Measurements from ENCODE around the gene CARD8. TPM values are rescaled to one million over a fixed set of nuclear protein-coding genes. Genes with fewer than 3 reads are reported as not detected.

Gene CARD8
- total RNA-seq, 1 donor from 2014 or later = 38.6 TPM

DNA sequence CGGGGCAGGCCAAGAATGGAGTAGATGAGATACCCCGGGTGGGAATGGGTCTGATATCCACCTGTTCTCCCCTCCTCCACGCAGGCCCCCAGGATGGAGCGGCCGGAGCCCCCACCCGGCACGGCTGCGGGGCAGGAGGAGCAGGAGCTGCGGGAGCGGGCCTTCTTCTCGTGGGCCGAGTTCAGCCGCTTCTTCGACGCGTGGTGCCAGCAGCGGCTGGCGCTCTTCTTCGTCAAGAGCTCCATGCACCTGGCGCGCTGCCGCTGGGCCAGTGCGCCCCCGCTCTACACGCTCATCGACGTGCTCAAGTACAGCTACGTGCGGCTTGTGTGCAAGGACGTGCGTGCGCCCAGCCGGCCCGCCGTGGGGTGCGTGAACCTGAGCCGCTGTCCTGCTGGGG, 84.0 kb downstream of the CARD8 start:
- DNase-seq (ENCODE audit: low spot score) = no peak

DNA sequence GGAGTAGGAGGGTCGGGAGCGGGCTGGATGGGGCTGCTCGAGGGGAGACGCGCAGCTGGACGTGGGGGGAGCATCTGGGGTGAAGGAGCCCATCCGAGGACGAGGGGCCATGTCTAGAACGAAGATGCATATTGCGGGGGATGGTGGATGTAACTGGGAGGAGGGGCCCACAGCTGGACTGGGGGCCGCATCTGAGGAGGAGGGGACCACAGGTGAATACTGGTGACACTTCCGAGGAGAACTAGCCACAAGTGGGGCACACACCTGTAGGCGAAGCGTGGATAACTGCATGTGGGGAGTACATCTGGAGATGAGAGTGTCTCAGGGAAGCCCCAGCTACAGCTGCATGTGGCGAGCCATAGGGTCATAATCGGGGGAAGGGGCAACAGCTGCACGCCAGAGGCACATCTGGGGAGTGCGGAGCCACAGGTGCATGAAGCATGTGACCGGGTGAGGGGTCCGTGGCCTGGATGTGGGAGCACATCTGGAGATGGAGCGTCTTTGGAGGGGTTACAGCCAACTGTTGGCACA, 84.8 kb downstream of the CARD8 start:
- DNase-seq (ENCODE audit: low spot score) = no peak

DNA sequence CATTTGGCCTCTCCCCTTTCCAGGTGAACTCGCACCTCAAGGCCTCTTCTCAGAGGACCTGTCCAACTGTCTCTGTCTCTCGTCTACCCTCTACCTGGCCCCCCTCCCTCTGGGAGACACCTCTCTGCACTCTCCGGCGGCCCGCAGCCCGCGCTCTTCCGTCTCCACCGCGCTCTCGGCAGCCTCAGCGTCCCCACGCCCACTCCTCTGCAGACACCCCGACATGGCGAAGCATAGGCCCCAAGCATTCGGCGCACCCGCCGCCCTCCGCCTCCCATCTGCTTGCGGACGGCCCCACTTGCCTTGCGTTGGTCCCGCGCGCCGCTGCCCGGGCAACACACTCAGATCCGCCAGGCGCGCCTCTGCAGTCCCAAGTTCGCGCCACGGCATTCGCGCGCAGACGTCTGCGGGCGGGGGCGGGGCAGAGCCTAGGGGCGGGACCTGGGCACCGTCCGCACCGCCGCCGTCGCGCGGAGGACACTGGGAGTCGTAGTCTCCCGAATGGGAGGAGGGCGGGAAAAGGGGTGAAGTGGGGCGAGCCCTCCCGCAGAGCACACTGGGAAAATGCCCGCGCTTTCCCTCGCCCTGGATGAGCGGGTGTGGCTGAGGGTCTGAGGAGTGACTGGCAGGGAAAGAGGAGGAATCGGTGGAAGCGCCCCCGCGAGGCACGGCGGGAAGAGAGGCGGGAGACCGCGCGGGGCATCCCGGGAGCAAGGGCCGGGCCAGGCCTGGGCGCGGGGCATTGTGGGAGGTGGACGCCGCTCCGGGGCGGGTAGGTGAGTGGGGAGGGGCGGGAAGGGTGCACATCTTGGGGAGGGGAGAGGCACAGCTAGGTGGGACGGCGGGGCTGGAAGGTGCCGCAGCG, 85.5 kb downstream of the CARD8 start, which contains the start of the genes LIG1 and ZSWIM9:
Gene LIG1, minus strand, starts transcription at position 406 of the 865 bp plus-strand sequence. CDS start 4,778 bp downstream, outside the sequence.
Gene ZSWIM9, plus strand, starts transcription at position 742 of the 865 bp plus-strand sequence. CDS start 1,123 bp downstream, outside the sequence.
- DNase-seq (ENCODE audit: low spot score) = peak; percentile 91

DNA sequence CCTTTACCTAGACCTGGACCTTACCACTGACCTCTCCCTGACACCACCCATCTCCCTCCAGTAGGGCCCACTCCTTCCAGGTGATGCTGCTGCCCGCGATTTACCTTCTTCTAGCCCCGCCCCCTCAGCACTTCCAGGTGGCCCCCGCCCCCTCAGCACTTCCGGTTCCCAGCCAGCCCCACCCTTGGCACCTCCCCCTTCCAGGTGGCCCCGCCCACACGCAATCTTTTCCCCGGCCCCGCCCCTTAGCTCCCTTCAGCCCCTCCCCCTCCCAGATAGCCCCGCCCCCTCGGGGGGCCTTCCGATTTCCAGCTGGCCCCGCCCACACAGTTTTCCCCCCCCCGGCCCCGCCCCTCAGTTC, 86.2 kb downstream of the CARD8 start:
- peak; percentile 80 for DNase-seq (ENCODE audit: low spot score)

DNA sequence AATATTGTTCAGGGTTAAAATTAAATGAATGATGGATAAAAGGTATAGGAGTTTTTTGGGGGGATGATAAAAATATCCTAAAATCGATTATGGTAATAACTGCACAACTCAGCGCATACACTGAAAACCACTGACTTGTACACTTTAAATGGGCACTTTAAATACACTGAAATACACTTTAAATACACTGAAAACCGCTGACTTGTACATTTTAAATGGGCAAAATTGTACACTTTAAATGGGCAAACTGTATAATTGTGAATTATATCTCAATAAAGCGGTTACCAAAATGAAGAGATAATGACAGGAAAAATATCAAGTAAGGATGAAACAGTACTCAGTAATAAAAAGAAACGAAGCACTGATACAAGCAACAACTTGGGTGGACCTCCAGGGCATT, 87.0 kb downstream of the CARD8 start:
- DNase-seq (ENCODE audit: low spot score) = no peak

DNA sequence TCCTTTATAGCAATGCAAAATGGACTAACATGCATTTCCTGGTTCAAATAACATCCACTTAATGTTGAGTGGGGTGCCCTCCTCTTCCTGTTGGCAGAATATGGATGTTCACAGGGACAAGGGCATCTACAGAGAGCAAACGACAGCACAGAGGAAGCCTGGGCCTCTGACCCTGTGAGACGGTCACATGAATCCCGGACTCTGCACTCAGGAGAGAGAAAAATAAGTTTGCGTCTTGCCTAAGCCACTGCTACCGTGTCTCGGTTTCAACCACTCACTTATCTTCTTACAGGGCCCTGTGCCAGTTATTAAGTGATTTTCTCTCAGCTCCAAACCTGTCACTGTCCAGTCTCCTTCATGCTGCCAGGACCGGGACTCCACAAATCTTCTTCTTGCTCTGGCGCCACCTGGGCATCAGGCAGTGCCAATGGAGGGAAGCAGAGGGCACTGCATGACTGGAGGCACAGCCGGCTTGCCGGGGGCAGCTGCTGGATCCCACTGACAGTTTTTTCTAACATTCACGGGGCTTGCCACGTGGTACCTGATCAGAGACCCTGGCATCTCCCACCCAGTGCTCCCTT, 97.4 kb downstream of the CARD8 start:
- no peak for DNase-seq (ENCODE audit: low spot score)

Other genes with a start within 250 kb of the CARD8 start
- not detected for gene CABP5, start 211.8 kb downstream of the CARD8 start, total RNA-seq
- gene PLA2G4C, start 145.1 kb downstream of the CARD8 start, total RNA-seq = 10.0 TPM
- gene LIG1, start 85.6 kb downstream of the CARD8 start, total RNA-seq = 22.6 TPM
- gene ZSWIM9, start 85.2 kb downstream of the CARD8 start, total RNA-seq = 10.7 TPM
- 0.43 TPM for gene ZNF114, start 14.2 kb upstream of the CARD8 start, total RNA-seq
- gene EMP3, start 69.6 kb upstream of the CARD8 start, total RNA-seq = 52.4 TPM
- 18.0 TPM for gene TMEM143, start 108.0 kb upstream of the CARD8 start, total RNA-seq
- gene SYNGR4, start 108.5 kb upstream of the CARD8 start, total RNA-seq = not detected
- gene KDELR1, start 135.6 kb upstream of the CARD8 start, total RNA-seq = 205 TPM
- gene GRIN2D, start 137.8 kb upstream of the CARD8 start, total RNA-seq = 0.69 TPM
- 27.6 TPM for gene GRWD1, start 190.1 kb upstream of the CARD8 start, total RNA-seq
- 1.0 TPM for gene KCNJ14, start 199.7 kb upstream of the CARD8 start, total RNA-seq
- gene CYTH2, start 213.5 kb upstream of the CARD8 start, total RNA-seq = 141 TPM